GM12878 (cell line): ENCODE results near the gene MAP3K10. TPM values are rescaled to one million over a fixed set of nuclear protein-coding genes. Genes with fewer than 3 reads are reported as not detected.

Source experiments
- ATAC-seq: fragments of 200-7000 bp; cut with Tn5 transposase; 3 replicates; pipeline ENCODE4 v1.9.1; 2020; ENCODE audit warnings: mild to moderate bottlenecking, moderate library complexity
- BruUV-seq: library from RNA; stranded (reverse); fragments of 400-500 nt; replicated peaks from 2 replicates; lab custom pipeline; 2021; lab: Mats Ljungman, UMichigan
- CTCF ChIA-PET: fragments of 300-600 bp; sonication (Branson Sonifier 250); formaldehyde crosslinking; extraction: SDS; loops from one replicate; lab custom pipeline; 2021; ENCODE audit warnings: inconsistent platforms; lab: Yijun Ruan, JAX
- POLR2A ChIA-PET: fragments of 350-600 bp; formaldehyde crosslinking; extraction: SDS; loops from one replicate; lab custom pipeline; 2021; ENCODE audit warnings: inconsistent platforms; lab: Charles Lee
- RAD21 ChIA-PET: fragments of 300-600 bp; sonication (Branson Sonifier 250); formaldehyde crosslinking; loops from one replicate; lab custom pipeline; 2023; ENCODE audit warnings: antibody characterized with exemption; ENCODE audit not compliant: unreplicated experiment; lab: Charles Lee
- SMC1A ChIA-PET: fragments of 300-600 bp; sonication (Branson Sonifier 250); formaldehyde crosslinking; loops from one replicate; lab custom pipeline; 2023; ENCODE audit not compliant: unreplicated experiment, uncharacterized antibody; lab: Charles Lee
- DNase-seq: peaks from one replicate; pipeline ENCODE4 v3.0.0-alpha.2; 2011; ENCODE audit warnings: low read depth, low spot score
- FAIRE-seq: peaks from 3 replicates; lab custom pipeline; 2011; peaks lifted over from hg19 to GRCh38; lab: Jason Lieb, UNC
- H2AFZ ChIP-seq: 2 replicates; pipeline ENCODE4 v1.6.0; 2011; ENCODE audit warnings: low read depth, low read length, control low read depth; ENCODE audit not compliant: control insufficient read depth
- H3K27ac ChIP-seq: 2 replicates; pipeline ENCODE4 v1.5.1; 2011; ENCODE audit warnings: control low read depth; ENCODE audit not compliant: control insufficient read depth, insufficient read depth
- H3K27me3 ChIP-seq, 2 experiments: replicated peaks in 1 of 2; 2 replicates each; pipeline versions ENCODE4 v1.6.0 to v1.6.1; 2011; ENCODE audit warnings: low read length in 1 of 2; ENCODE audit not compliant: control insufficient read depth in 2 of 2, insufficient read depth in 2 of 2
- H3K36me3 ChIP-seq, 2 experiments: 2 replicates each; pipeline ENCODE4 v1.5.1; 2011; ENCODE audit warnings: low read length in 1 of 2; ENCODE audit not compliant: control insufficient read depth in 2 of 2, insufficient read depth in 2 of 2
- H3K4me1 ChIP-seq: 2 replicates; pipeline ENCODE4 v1.6.1; 2011; ENCODE audit warnings: mild to moderate bottlenecking, low read length, moderate library complexity, mixed read lengths; ENCODE audit not compliant: control insufficient read depth, insufficient read depth
- H3K4me2 ChIP-seq: 2 replicates; pipeline ENCODE4 v1.6.0; 2011; ENCODE audit warnings: control low read depth; ENCODE audit not compliant: control insufficient read depth, insufficient read depth
- H3K4me3 ChIP-seq: fragments of 200-600 bp; sonication (generic); 2 replicates; pipeline ENCODE4 v1.5.1; 2016
- H3K79me2 ChIP-seq: 2 replicates; pipeline ENCODE4 v1.6.0; 2011; ENCODE audit warnings: low read length; ENCODE audit not compliant: control insufficient read depth, insufficient read depth
- H3K9ac ChIP-seq: 2 replicates; pipeline ENCODE4 v1.8.0; 2011; ENCODE audit warnings: low read length, control low read depth, mixed read lengths; ENCODE audit not compliant: control insufficient read depth, insufficient read depth
- H3K9me3 ChIP-seq: replicated peaks from 3 replicates; pipeline ENCODE4 v1.5.1; 2011; ENCODE audit warnings: mild to moderate bottlenecking, low read length; ENCODE audit not compliant: control insufficient read depth, insufficient read depth
- H4K20me1 ChIP-seq: 2 replicates; pipeline ENCODE4 v1.6.0; 2011; ENCODE audit not compliant: control insufficient read depth, insufficient read depth
- BHLHE40 ChIP-seq, 2 experiments: fragments of 450-650 bp in 1 of 2; IDR thresholded peaks; 2 replicates each; pipeline ENCODE4 v1.6.1; 2011 to 2017; ENCODE audit warnings: low read depth in 2 of 2, borderline replicate concordance in 1 of 2, improper control_type of control experiment in 1 of 2, low read length in 1 of 2, mild to moderate bottlenecking in 1 of 2
- CBFB ChIP-seq: IDR thresholded peaks from 2 replicates; pipeline ENCODE4 v1.6.1; 2016; ENCODE audit warnings: antibody characterized with exemption, low read depth
- KAT2A ChIP-seq: conservative IDR thresholded peaks from 2 replicates; pipeline ENCODE4 v1.6.1; 2011; ENCODE audit warnings: low read depth, low read length; ENCODE audit not compliant: control insufficient read depth
- MTA3 ChIP-seq: IDR thresholded peaks from 2 replicates; pipeline ENCODE4 v1.6.1; 2012; ENCODE audit warnings: low read length, inconsistent platforms, borderline replicate concordance
- MYC ChIP-seq: IDR thresholded peaks from 2 replicates; pipeline ENCODE4 v1.6.1; 2011; ENCODE audit warnings: mild to moderate bottlenecking, low read length, moderate library complexity, inconsistent platforms; ENCODE audit not compliant: insufficient read depth, insufficient replicate concordance, insufficient read length, severe bottlenecking
- NBN ChIP-seq: fragments of 450-650 bp; IDR thresholded peaks from 2 replicates; pipeline ENCODE4 v1.6.1; 2016
- NFXL1 ChIP-seq: fragments of 450-650 bp; IDR thresholded peaks from 2 replicates; pipeline ENCODE4 v1.6.1; 2017; ENCODE audit warnings: antibody characterized with exemption, mild to moderate bottlenecking, borderline replicate concordance
- NRF1 ChIP-seq: conservative IDR thresholded peaks from 2 replicates; pipeline ENCODE4 v1.6.1; 2011; ENCODE audit warnings: mild to moderate bottlenecking, low read depth, low read length, improper control_type of control experiment
- POLR2AphosphoS2 ChIP-seq: IDR thresholded peaks from 2 replicates; pipeline ENCODE4 v1.6.1; 2011; ENCODE audit warnings: low read depth, mild to moderate bottlenecking, low read length, improper control_type of control experiment, moderate library complexity
- SKIL ChIP-seq: fragments of 450-650 bp; IDR thresholded peaks from 2 replicates; pipeline ENCODE4 v1.6.1; 2017; ENCODE audit warnings: mild to moderate bottlenecking, low read depth, inconsistent platforms; ENCODE audit not compliant: poor library complexity, severe bottlenecking
- SPI1 ChIP-seq: IDR thresholded peaks from 2 replicates; pipeline ENCODE4 v1.6.1; 2011; ENCODE audit warnings: low read depth, mild to moderate bottlenecking, low read length, moderate library complexity, borderline replicate concordance; ENCODE audit not compliant: insufficient read depth
- WGBS: methylation state at CpG from one replicate; pipeline ENCODE4 v1.1.6; 2016; ENCODE audit warnings: low lambda C conversion rate; ENCODE audit not compliant: insufficient replicate concordance, insufficient coverage; ENCODE audit errors: missing lambda C conversion rate; 5-methylcytosine and 5-hydroxymethylcytosine counted together
- in situ Hi-C: fragments of 300-500 bp; cut with MboI; formaldehyde crosslinking; loops from 9 replicates; pipeline ENCODE4 v1.14.3; 2018; ENCODE audit warnings: mixed read lengths
- intact Hi-C: fragments of 100-400 bp; cut with micrococcal nuclease; formaldehyde crosslinking; loops from one replicate; pipeline ENCODE4 v1.14.2; 2022; ENCODE audit not compliant: unreplicated experiment
- polyA plus RNA-seq, 11 experiments: library from polyadenylated mRNA; depleted of rRNA in 4 of 11; unstranded in 6 of 11; stranded (reverse) in 5 of 11; fragments of >200 nt; fragmentation: Nextera tagmentation in 4 of 11; fragmentation: Illumina TruSeq in 1 of 11; extraction: Ambion mirVana in 4 of 11; extraction: Trizol in 1 of 11; gene quantifications; 1 replicate in 1 of 11; 2 replicates in 10 of 11; pipeline versions ENCODE4 v1.2.1 to v1.2.3, GENCODE V29; 2011 to 2016; ENCODE audit warnings: inconsistent platforms in 2 of 11, missing spikeins in 2 of 11, low read depth in 1 of 11
- total RNA-seq, 4 experiments: library from RNA; depleted of rRNA in 3 of 4; stranded (reverse); fragments of >200 nt in 3 of 4; fragmentation: Illumina TruSeq in 1 of 4; extraction: Trizol in 1 of 4; gene quantifications; 2 replicates each; pipeline versions ENCODE4 v1.2.1 to v1.2.3, GENCODE V29; 2013 to 2021

The MAP3K10 gene
- total and polyA plus RNA-seq, 10 of the 15 experiments (the other 5 are each of a cell fraction or from before 2014, with no cell fraction given) = 0.11 to 16.6 (median 2.6) TPM

DNA sequence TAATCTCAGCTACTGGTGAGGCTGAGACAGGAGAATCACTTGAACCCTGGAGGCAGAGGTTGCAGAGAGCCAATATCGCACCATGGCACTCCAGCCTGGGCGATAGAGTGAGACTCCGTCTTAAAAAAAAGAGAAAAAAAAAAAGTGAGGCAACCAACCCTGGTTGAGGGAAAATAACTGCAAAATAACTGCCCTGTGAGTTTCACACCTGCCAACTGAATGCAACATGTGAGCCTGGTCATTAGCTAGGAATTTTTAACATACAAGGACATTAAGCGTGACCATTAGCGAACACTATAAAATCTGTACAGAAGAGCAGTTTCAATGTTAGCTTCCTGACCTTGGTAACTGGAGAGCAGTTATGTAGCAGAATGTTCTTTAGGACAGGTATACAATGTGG lies 37.6 kb downstream of the MAP3K10 start (continued):
- TF ChIP-seq SKIL = no peak
- TF ChIP-seq SPI1 = no peak
- TF ChIP-seq CBFB = no peak
- TF ChIP-seq NBN = no peak
- no peak for TF ChIP-seq NFXL1
- TF ChIP-seq POLR2AphosphoS2 = no peak
- no peak for TF ChIP-seq NRF1
- no peak for TF ChIP-seq KAT2A
- no peak for TF ChIP-seq BHLHE40 (IDR thresholded peaks at IDR 0.05; ENCODE audit: borderline replicate concordance in 1 of 2, low read depth in 2 of 2, low read length in 1 of 2)

DNA sequence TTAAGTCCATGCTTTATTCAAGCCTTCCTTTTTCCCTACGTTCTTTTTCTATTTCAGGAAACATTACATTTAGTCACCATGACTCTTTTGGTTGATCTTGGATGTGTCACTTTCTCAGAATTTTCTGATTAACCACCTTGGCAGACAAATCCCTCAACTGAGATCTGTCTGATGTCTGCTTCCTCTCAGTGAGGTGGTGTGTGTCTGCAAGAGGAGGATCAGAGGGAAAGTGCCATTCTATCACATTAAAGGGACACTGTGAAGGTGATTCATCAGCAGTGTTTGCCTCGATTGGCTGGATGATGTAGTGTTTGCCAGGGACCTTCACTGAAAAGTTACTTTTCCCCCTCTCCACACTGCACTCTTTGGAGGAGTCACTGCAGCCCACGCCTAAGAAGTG lies 38.3 kb downstream of the MAP3K10 start:
- intact Hi-C loops = no loop called here
- WGBS = 3% methylated on average over 3 of the region's 3 CpGs
- Histone ChIP-seq H3K27ac (no peak overlapping the region), H3K27me3 (peaks cover 1 to 12% of the 10 kb centered on the region in 2 experiments; a peak in 3 of 4 replicates), H4K20me1 (no peaks in the 10 kb centered on the region), H3K4me1 (no peaks in the 10 kb centered on the region), H3K79me2 (no peaks in the 10 kb centered on the region), H3K4me3 (no peak overlapping the region), H3K9ac (no peak overlapping the region), H3K4me2 (no peak overlapping the region), H3K36me3 (peaks cover 0 to 4% of the 10 kb centered on the region in 2 experiments; a peak in 1 of 4 replicates), H2AFZ (no peak overlapping the region), H3K9me3 (no peaks in the 10 kb centered on the region)
- BruUV-seq = no TSS peak
- in situ Hi-C loops = no loop called here
- no peak for DNase-seq
- SMC1A ChIA-PET = interaction anchor here (1.5 kb wide), 1 partner anchor 64 kb away, joined by 4 read pairs; no protein-coding TSS in a partner anchor
- no peak for TF ChIP-seq MYC
- TF ChIP-seq MTA3 = 0 out of 2 replicates have a peak, but pooled peaks have one; percentile 14
- no peak for ATAC-seq
- POLR2A ChIA-PET = no interaction called here
- CTCF ChIA-PET = no interaction called here
- no peak for FAIRE-seq
- RAD21 ChIA-PET = no interaction called here
